WERI-Rb-1 (cell line): Measurements from ENCODE around the gene CRMP1.

Source experiments
- DNase-seq: peaks from one replicate; pipeline ENCODE4 v3.0.0-alpha.2; 2020
- H3K27ac ChIP-seq: fragments of 250-450 bp; sonication (Bioruptor Pico); 2 replicates; pipeline ENCODE4 v1.5.1; 2020; ENCODE audit warnings: mild to moderate bottlenecking, moderate library complexity
- H3K27me3 ChIP-seq: fragments of 250-450 bp; sonication (Bioruptor Pico); 2 replicates; pipeline ENCODE4 v1.5.1; 2021; ENCODE audit warnings: mild to moderate bottlenecking, low read depth, moderate library complexity; ENCODE audit not compliant: insufficient read depth, severe bottlenecking
- H3K36me3 ChIP-seq: fragments of 250-450 bp; sonication (Bioruptor Pico); 2 replicates; pipeline ENCODE4 v1.5.1; 2020; ENCODE audit warnings: mild to moderate bottlenecking, moderate library complexity
- H3K4me3 ChIP-seq: 2 replicates; pipeline ENCODE4 v1.5.1; 2011; ENCODE audit warnings: low read depth, mild to moderate bottlenecking, control low read depth, low read length
- H3K9me3 ChIP-seq: fragments of 250-450 bp; sonication (Bioruptor Pico); 2 replicates; pipeline ENCODE4 v1.5.1; 2021; ENCODE audit warnings: mild to moderate bottlenecking, moderate library complexity; ENCODE audit not compliant: severe bottlenecking
- TF ChIP-seq, protein P1 (sequence below): IDR thresholded peaks from 2 replicates; pipeline ENCODE4 v1.5.1; 2011; ENCODE audit warnings: low read depth, mild to moderate bottlenecking, control low read depth, inconsistent platforms, low read length

Gene CRMP1

DNA sequence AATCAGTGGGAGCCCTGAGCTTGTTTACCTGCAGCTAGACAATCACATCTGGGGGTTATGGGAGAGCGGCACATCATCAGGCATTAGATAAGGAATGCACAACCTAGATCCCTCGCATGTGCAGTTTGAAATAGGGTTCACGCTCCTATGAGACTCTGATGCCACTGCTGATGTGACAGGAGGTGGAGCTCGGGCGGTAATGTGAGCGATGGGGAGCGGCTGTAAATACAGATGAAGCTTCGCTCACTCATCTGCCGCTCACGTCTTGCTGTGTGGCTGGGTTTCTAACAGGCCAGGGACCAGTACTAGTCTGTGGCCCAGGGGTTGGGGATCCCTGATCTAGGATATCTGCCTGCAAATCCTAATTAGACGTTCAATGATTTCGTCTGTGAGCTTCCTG is 90.3 kb downstream of the CRMP1 start:
- Histone ChIP-seq H3K27me3 (no peaks in the 10 kb centered on the region), H3K9me3 (peaks cover 7% of the 10 kb centered on the region), H3K27ac (peak overlapping the region; percentile 63), H3K36me3 (peaks cover 71% of the 10 kb centered on the region), H3K4me3 (no peak overlapping the region)
- no peak for DNase-seq
- TF ChIP-seq, protein P1, sequence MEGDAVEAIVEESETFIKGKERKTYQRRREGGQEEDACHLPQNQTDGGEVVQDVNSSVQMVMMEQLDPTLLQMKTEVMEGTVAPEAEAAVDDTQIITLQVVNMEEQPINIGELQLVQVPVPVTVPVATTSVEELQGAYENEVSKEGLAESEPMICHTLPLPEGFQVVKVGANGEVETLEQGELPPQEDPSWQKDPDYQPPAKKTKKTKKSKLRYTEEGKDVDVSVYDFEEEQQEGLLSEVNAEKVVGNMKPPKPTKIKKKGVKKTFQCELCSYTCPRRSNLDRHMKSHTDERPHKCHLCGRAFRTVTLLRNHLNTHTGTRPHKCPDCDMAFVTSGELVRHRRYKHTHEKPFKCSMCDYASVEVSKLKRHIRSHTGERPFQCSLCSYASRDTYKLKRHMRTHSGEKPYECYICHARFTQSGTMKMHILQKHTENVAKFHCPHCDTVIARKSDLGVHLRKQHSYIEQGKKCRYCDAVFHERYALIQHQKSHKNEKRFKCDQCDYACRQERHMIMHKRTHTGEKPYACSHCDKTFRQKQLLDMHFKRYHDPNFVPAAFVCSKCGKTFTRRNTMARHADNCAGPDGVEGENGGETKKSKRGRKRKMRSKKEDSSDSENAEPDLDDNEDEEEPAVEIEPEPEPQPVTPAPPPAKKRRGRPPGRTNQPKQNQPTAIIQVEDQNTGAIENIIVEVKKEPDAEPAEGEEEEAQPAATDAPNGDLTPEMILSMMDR = no peak

DNA sequence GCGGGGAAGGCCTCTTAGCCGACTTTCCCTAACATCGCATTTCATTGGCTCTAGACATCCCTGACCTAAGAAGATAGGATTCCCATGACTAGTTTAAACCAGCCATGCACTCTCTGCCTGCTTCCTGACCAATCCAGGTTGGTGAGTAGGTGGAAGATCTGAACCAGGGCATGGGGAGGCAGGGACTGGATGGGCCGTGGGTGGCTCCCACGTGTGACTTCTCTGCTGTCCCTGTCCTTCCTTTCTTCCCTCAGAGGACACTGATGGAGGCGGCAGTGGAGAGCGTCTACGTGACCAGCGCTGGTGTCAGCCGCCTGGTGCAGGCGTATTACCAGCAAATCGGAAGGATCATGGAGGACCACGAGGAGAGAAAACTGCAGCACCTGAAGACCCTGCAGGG is 91.2 kb downstream of the CRMP1 start:
- no peaks in the 10 kb centered on the region for H3K27me3 ChIP-seq
- no peak for DNase-seq
- H3K9me3 ChIP-seq = peaks cover 7% of the 10 kb centered on the region
- peaks cover 74% of the 10 kb centered on the region for H3K36me3 ChIP-seq
- TF ChIP-seq, protein P1 = no peak
- H3K4me3 ChIP-seq = no peak overlapping the region
- no peak overlapping the region for H3K27ac ChIP-seq

DNA sequence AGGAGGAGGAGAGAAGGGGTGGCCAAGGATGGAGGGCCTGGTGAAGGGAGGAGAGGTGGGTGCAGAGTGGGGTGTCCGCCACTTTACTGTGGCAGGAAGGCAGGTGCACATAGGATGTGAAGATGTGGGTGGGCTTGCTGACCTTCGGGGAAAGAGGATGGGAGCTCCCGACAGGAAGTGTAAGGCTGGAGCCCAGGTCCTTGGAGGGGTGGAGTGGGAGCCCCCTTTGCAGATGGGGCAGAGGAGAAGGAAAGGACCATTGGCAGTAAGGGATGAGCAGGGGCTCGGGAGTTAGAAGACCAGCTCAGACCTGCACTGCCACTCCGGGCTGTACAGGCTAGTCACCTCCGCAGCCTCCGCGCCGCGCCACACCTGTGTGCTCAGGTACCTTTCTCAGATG is 92.4 kb downstream of the CRMP1 start:
- H3K27ac ChIP-seq = no peak overlapping the region
- peaks cover 7% of the 10 kb centered on the region for H3K9me3 ChIP-seq
- no peak for DNase-seq
- TF ChIP-seq, protein P1 = no peak
- no peak overlapping the region for H3K4me3 ChIP-seq
- no peaks in the 10 kb centered on the region for H3K27me3 ChIP-seq
- H3K36me3 ChIP-seq = peaks cover 78% of the 10 kb centered on the region

DNA sequence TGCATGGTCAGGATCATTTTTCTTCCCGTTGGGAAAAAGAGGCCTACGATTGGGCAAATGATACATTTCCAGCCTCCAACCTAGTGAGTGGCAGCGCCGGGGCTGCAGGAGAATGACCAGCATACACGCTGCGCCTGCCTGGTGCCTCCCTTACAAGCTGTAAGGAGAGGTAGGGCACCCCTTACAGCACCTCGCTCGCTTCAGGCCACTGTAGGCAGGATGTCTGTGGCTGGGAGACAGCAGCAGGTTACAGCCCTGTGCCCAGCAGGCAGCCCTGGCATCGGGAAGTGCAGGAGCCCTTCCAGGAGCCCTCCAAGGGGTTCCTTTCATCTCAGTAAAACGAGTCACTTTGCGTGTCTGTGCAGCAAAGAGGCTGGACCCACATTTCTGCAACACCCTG is 93.5 kb downstream of the CRMP1 start:
- DNase-seq = no peak
- Histone ChIP-seq H3K36me3 (peaks cover 77% of the 10 kb centered on the region), H3K27me3 (no peaks in the 10 kb centered on the region), H3K9me3 (peaks cover 7% of the 10 kb centered on the region), H3K27ac (no peak overlapping the region), H3K4me3 (no peak overlapping the region)
- TF ChIP-seq, protein P1 = no peak

DNA sequence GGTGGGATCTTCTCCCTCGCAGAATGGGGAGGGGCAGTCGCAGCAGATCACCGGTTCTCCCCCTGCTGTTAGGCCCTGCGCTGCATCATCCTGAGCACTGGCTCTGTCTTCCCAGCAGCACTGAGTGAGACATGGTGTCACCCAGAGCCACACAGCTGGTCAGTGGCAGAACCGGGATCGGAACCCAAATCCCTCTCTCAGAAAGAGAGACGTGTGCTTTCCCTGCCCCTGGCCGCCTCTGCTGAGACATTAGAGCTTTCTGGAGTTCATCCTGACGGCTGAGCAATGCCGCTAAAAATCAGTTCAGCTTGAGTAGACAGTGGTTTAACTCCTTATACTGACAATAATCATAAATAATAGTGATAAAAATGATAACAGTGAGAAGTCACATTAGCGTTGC is 93.9 kb downstream of the CRMP1 start:
- peaks cover 75% of the 10 kb centered on the region for H3K36me3 ChIP-seq

DNA sequence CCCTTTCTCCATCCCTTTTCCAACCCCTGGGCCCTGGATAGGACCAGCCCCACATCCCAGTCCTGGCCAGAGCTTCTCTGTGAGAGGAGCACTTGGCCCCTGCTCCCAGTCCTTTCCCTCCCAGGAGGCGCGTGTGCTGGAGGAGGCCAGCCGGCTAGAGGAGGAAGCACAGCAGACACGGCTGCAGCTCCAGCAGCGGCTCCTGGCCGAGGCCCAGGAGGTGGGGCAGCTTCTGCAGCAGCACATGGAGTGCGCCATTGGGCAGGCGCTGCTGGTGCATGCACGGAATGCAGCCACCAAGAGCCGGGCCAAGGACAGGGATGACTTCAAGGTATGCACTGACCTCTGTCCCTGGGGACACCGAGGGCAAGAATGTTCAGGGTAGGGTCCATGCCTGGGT is 94.4 kb downstream of the CRMP1 start:
- Histone ChIP-seq H3K36me3 (peaks cover 80% of the 10 kb centered on the region), H3K27me3 (no peaks in the 10 kb centered on the region), H3K27ac (no peak overlapping the region), H3K9me3 (peaks cover 7% of the 10 kb centered on the region), H3K4me3 (no peak overlapping the region)
- TF ChIP-seq, protein P1 = no peak
- DNase-seq = no peak

More for the DNA sequence above, 93.9 kb downstream of the CRMP1 start:
- DNase-seq = no peak
- Histone ChIP-seq H3K9me3 (peaks cover 7% of the 10 kb centered on the region), H3K27me3 (no peaks in the 10 kb centered on the region), H3K4me3 (no peak overlapping the region), H3K27ac (no peak overlapping the region)
- TF ChIP-seq, protein P1 = no peak
